Keratinocyte (primary cell): ENCODE measurements around the gene IER5.

Source experiments
- CTCF ChIP-seq, 3 experiments: IDR thresholded peaks in 1 of 3; conservative IDR thresholded peaks in 1 of 3; optimal IDR thresholded peaks in 1 of 3; 2 replicates in 2 of 3; 3 replicates in 1 of 3; pipeline versions ENCODE3 to v1.5.1; 2011; ENCODE audit warnings: low read length in 3 of 3, mild to moderate bottlenecking in 3 of 3, moderate library complexity in 2 of 3, control low read depth in 1 of 3, inconsistent platforms in 1 of 3; ENCODE audit not compliant: insufficient read depth in 2 of 3; ENCODE audit errors: extremely low read depth in 1 of 3
- EZH2 ChIP-seq: IDR thresholded peaks from one replicate; pipeline ENCODE4 v1.6.1; 2012; ENCODE audit warnings: inconsistent platforms, mild to moderate bottlenecking, low read length, moderate library complexity

GRCh38 chr1:181076852-181077251, 11.6 kb upstream of the IER5 start:
- TF ChIP-seq CTCF (optimal IDR thresholded peaks at IDR 0.05 in 1 of 3, IDR thresholded peaks at IDR 0.05 in 1 of 3, conservative IDR thresholded peaks at IDR 0.05 in 1 of 3; ENCODE audit: extremely low read depth in 1 of 3, insufficient read depth in 2 of 3, low read length in 3 of 3) (no peak), EZH2 (no peak)
